GM12878 (cell line): ENCODE measurements around the gene SRBD1.

ENCODE experiments used
- BRCA1 ChIP-seq: IDR thresholded peaks from 2 replicates; pipeline ENCODE4 v1.6.1; 2011; ENCODE audit warnings: low read depth, low read length, improper control_type of control experiment
- ZBTB4 ChIP-seq: fragments of 450-650 bp; formaldehyde crosslinking; IDR thresholded peaks from 2 replicates; pipeline ENCODE4 v1.4.0; 2022; ENCODE audit warnings: mild to moderate bottlenecking, moderate library complexity
- ZNF207 ChIP-seq: fragments of 450-650 bp; IDR thresholded peaks from 2 replicates; pipeline ENCODE4 v1.6.1; 2014; ENCODE audit warnings: antibody characterized with exemption, mild to moderate bottlenecking, borderline replicate concordance

- TF ChIP-seq BRCA1 (no peak), ZNF207 (no peak), ZBTB4 (CRISPR knock-in tag) (no peak)
Observed at GRCh38 chr2:45394842-45395241, 216.2 kb downstream of the SRBD1 start.
